HepG2 (cell line): Measurements from ENCODE around the gene HSCB. TPM values are rescaled to one million over a fixed set of nuclear protein-coding genes. Genes with fewer than 3 reads are reported as not detected.

Experiments
- ARNTL ChIP-seq: sonication (generic); formaldehyde crosslinking; IDR thresholded peaks from 2 replicates; pipeline ENCODE4 v1.4.0; 2020; ENCODE audit warnings: mild to moderate bottlenecking, missing genetic modification reagents
- EP300 ChIP-seq, 3 experiments: sonication (generic) in 1 of 3; formaldehyde crosslinking in 1 of 3; IDR thresholded peaks; 2 replicates each; pipeline versions ENCODE4 v1.5.1 to v1.6.1; 2011 to 2020; ENCODE audit warnings: low read depth in 2 of 3, low read length in 2 of 3, borderline replicate concordance in 1 of 3, improper control_type of control experiment in 1 of 3, mild to moderate bottlenecking in 1 of 3, missing genetic modification reagents in 1 of 3, moderate library complexity in 1 of 3
- GPN1 ChIP-seq: sonication (generic); formaldehyde crosslinking; IDR thresholded peaks from 2 replicates; pipeline ENCODE4 v1.5.1; 2020; ENCODE audit warnings: missing genetic modification reagents, borderline replicate concordance
- REXO4 ChIP-seq: sonication (generic); formaldehyde crosslinking; IDR thresholded peaks from 2 replicates; pipeline ENCODE4 v1.8.0; 2022; ENCODE audit warnings: missing genetic modification reagents, mild to moderate bottlenecking, borderline replicate concordance
- SNRNP70 ChIP-seq: fragments of 200-400 bp; formaldehyde crosslinking; IDR thresholded peaks from 2 replicates; pipeline ENCODE4 v1.6.1; 2017; ENCODE audit warnings: mild to moderate bottlenecking, low read depth, low read length, moderate library complexity
- SOX5 ChIP-seq: IDR thresholded peaks from 2 replicates; pipeline ENCODE4 v1.6.1; 2016; ENCODE audit warnings: borderline replicate concordance
- ZFP90 ChIP-seq: sonication (generic); formaldehyde crosslinking; IDR thresholded peaks from 2 replicates; pipeline ENCODE4 v1.8.0; 2022; ENCODE audit warnings: missing genetic modification reagents, mild to moderate bottlenecking, inconsistent platforms, borderline replicate concordance
- ZNF432 ChIP-seq: sonication (generic); formaldehyde crosslinking; IDR thresholded peaks from 2 replicates; pipeline ENCODE4 v1.5.0; 2020; ENCODE audit warnings: missing genetic modification reagents, mild to moderate bottlenecking, borderline replicate concordance
- ZNF781 ChIP-seq: sonication (generic); formaldehyde crosslinking; IDR thresholded peaks from 2 replicates; pipeline ENCODE4 v1.5.1; 2020; ENCODE audit warnings: borderline replicate concordance, mild to moderate bottlenecking, missing genetic modification reagents; ENCODE audit errors: not compliant biosample characterization
- polyA plus RNA-seq, 8 experiments: library from polyadenylated mRNA; depleted of rRNA in 3 of 8; stranded (reverse) in 7 of 8; unstranded in 1 of 8; fragments of >200 nt; fragmentation: Illumina TruSeq in 4 of 8; extraction: Trizol in 4 of 8; gene quantifications; 2 replicates each; pipeline versions ENCODE4 v1.2.1 to v1.2.3, GENCODE V29; 2011 to 2016; ENCODE audit warnings: low read depth in 4 of 8, missing spikeins in 1 of 8, mixed read lengths in 1 of 8; ENCODE audit not compliant: insufficient read depth in 1 of 8
- total RNA-seq, 5 experiments: library from RNA; depleted of rRNA; stranded (reverse); fragments of >200 nt; fragmentation: Illumina TruSeq; extraction: Trizol; gene quantifications; 2 replicates each; pipeline ENCODE4 v1.2.3, GENCODE V29; 2016; ENCODE audit warnings: low read depth in 1 of 5
- TF ChIP-seq, protein P1 (sequence below): sonication (generic); formaldehyde crosslinking; IDR thresholded peaks from 2 replicates; pipeline ENCODE4 v1.5.1; 2020; ENCODE audit warnings: mild to moderate bottlenecking, moderate library complexity, missing genetic modification reagents
- TF ChIP-seq, protein P2 (sequence below): sonication (generic); formaldehyde crosslinking; IDR thresholded peaks from 2 replicates; pipeline ENCODE4 v1.4.0; 2020; ENCODE audit warnings: missing genetic modification reagents
- TF ChIP-seq, protein P3 (sequence below): IDR thresholded peaks from 2 replicates; pipeline ENCODE4 v1.6.1; 2016; ENCODE audit warnings: control low read depth
- TF ChIP-seq, protein P4 (sequence below): sonication (generic); formaldehyde crosslinking; IDR thresholded peaks from 2 replicates; pipeline ENCODE4 v1.8.1; 2023; ENCODE audit warnings: mild to moderate bottlenecking, missing genetic modification reagents
- TF ChIP-seq, protein P5 (sequence below): sonication (generic); formaldehyde crosslinking; IDR thresholded peaks from 2 replicates; pipeline ENCODE4 v1.4.0; 2020; ENCODE audit warnings: missing genetic modification reagents
- TF ChIP-seq, protein P6 (sequence below): sonication (generic); formaldehyde crosslinking; IDR thresholded peaks from 2 replicates; pipeline ENCODE4 v1.9.0; 2021; ENCODE audit warnings: mild to moderate bottlenecking, missing genetic modification reagents

Gene HSCB
- total and polyA plus RNA-seq, 2 of the 13 experiments (the other 11 are each of a cell fraction or from before 2014, with no cell fraction given) = 15.4 to 20.9 TPM

DNA sequence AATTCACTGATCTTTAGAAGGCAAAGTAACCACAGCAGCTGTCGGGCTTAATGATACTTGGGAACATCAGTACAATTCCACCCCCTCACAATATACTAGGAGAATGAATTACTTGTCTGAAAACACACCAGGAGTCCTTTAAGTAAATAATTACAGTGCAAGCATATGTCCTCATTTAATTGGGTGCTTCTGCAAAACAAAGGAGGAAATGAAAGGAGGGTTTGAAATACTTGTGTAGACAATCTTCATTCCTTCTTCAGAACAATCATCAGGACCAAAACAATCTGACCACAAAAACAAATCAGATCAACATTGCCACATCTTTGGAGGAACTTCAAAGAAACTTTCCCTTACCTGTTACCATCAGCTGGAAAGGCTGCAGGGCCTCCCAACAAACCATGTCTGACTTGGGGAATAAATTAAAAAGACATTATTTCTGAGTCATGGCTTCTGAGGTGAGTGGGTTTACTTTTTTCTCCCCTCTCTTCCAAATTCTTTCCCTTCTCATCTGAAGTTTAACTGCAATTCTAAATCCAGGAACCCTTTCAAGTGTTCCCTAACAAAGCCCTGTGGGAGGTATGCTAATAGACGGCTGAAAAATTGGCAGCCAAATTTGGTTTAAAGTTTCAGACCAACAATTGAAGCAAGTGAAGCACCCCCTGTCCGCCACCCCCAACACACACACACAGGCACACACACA, 18.2 kb downstream of the HSCB start (continued):
- TF ChIP-seq, protein P1, sequence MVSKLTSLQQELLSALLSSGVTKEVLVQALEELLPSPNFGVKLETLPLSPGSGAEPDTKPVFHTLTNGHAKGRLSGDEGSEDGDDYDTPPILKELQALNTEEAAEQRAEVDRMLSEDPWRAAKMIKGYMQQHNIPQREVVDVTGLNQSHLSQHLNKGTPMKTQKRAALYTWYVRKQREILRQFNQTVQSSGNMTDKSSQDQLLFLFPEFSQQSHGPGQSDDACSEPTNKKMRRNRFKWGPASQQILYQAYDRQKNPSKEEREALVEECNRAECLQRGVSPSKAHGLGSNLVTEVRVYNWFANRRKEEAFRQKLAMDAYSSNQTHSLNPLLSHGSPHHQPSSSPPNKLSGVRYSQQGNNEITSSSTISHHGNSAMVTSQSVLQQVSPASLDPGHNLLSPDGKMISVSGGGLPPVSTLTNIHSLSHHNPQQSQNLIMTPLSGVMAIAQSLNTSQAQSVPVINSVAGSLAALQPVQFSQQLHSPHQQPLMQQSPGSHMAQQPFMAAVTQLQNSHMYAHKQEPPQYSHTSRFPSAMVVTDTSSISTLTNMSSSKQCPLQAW (CRISPR knock-in tag) = no peak
- no peak for TF ChIP-seq ZFP90
- TF ChIP-seq REXO4 (CRISPR knock-in tag) = no peak
- no peak for TF ChIP-seq ZNF432 (CRISPR knock-in tag)
- no peak for TF ChIP-seq ZNF781 (CRISPR knock-in tag)
- TF ChIP-seq, protein P2, sequence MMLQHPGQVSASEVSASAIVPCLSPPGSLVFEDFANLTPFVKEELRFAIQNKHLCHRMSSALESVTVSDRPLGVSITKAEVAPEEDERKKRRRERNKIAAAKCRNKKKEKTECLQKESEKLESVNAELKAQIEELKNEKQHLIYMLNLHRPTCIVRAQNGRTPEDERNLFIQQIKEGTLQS (CRISPR knock-in tag) = no peak
- TF ChIP-seq SNRNP70 = no peak
- TF ChIP-seq GPN1 (CRISPR knock-in tag) = no peak
- TF ChIP-seq, protein P3, sequence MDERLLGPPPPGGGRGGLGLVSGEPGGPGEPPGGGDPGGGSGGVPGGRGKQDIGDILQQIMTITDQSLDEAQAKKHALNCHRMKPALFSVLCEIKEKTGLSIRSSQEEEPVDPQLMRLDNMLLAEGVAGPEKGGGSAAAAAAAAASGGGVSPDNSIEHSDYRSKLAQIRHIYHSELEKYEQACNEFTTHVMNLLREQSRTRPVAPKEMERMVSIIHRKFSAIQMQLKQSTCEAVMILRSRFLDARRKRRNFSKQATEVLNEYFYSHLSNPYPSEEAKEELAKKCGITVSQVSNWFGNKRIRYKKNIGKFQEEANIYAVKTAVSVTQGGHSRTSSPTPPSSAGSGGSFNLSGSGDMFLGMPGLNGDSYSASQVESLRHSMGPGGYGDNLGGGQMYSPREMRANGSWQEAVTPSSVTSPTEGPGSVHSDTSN (CRISPR knock-in tag) = no peak
- TF ChIP-seq, protein P4, sequence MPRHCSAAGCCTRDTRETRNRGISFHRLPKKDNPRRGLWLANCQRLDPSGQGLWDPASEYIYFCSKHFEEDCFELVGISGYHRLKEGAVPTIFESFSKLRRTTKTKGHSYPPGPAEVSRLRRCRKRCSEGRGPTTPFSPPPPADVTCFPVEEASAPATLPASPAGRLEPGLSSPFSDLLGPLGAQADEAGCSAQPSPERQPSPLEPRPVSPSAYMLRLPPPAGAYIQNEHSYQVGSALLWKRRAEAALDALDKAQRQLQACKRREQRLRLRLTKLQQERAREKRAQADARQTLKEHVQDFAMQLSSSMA = no peak
- 0 out of 2 replicates have a peak, but pooled peaks have one; percentile 22 for TF ChIP-seq ARNTL
- TF ChIP-seq SOX5 (CRISPR knock-in tag) = peak; percentile 99
- peak in 1 of 2 experiments; percentile 87; a peak in 2 of 4 replicates for TF ChIP-seq EP300 (IDR thresholded peaks at IDR 0.05; ENCODE audit: low read depth in 2 of 2, low read length in 2 of 2)
- TF ChIP-seq EP300 (CRISPR knock-in tag; IDR thresholded peaks at IDR 0.05; ENCODE audit: borderline replicate concordance) = peak; percentile 87
- TF ChIP-seq, protein P5, sequence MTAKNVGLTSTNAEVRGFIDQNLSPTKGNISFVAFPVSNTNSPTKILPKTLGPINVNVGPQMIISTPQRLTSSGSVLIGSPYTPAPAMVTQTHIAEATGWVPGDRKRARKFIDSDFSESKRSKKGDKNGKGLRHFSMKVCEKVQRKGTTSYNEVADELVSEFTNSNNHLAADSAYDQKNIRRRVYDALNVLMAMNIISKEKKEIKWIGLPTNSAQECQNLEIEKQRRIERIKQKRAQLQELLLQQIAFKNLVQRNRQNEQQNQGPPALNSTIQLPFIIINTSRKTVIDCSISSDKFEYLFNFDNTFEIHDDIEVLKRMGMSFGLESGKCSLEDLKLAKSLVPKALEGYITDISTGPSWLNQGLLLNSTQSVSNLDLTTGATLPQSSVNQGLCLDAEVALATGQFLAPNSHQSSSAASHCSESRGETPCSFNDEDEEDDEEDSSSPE (CRISPR knock-in tag) = no peak
- TF ChIP-seq, protein P6, sequence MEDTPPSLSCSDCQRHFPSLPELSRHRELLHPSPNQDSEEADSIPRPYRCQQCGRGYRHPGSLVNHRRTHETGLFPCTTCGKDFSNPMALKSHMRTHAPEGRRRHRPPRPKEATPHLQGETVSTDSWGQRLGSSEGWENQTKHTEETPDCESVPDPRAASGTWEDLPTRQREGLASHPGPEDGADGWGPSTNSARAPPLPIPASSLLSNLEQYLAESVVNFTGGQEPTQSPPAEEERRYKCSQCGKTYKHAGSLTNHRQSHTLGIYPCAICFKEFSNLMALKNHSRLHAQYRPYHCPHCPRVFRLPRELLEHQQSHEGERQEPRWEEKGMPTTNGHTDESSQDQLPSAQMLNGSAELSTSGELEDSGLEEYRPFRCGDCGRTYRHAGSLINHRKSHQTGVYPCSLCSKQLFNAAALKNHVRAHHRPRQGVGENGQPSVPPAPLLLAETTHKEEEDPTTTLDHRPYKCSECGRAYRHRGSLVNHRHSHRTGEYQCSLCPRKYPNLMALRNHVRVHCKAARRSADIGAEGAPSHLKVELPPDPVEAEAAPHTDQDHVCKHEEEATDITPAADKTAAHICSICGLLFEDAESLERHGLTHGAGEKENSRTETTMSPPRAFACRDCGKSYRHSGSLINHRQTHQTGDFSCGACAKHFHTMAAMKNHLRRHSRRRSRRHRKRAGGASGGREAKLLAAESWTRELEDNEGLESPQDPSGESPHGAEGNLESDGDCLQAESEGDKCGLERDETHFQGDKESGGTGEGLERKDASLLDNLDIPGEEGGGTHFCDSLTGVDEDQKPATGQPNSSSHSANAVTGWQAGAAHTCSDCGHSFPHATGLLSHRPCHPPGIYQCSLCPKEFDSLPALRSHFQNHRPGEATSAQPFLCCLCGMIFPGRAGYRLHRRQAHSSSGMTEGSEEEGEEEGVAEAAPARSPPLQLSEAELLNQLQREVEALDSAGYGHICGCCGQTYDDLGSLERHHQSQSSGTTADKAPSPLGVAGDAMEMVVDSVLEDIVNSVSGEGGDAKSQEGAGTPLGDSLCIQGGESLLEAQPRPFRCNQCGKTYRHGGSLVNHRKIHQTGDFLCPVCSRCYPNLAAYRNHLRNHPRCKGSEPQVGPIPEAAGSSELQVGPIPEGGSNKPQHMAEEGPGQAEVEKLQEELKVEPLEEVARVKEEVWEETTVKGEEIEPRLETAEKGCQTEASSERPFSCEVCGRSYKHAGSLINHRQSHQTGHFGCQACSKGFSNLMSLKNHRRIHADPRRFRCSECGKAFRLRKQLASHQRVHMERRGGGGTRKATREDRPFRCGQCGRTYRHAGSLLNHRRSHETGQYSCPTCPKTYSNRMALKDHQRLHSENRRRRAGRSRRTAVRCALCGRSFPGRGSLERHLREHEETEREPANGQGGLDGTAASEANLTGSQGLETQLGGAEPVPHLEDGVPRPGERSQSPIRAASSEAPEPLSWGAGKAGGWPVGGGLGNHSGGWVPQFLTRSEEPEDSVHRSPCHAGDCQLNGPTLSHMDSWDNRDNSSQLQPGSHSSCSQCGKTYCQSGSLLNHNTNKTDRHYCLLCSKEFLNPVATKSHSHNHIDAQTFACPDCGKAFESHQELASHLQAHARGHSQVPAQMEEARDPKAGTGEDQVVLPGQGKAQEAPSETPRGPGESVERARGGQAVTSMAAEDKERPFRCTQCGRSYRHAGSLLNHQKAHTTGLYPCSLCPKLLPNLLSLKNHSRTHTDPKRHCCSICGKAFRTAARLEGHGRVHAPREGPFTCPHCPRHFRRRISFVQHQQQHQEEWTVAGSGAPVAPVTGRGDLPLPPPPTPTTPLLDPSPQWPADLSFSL (CRISPR knock-in tag) = no peak
